SK-N-SH (cell line): ENCODE measurements around the gene USB1.

Experiments
- CHD2 ChIP-seq: fragments of 150-350 bp; IDR thresholded peaks from 2 replicates; pipeline ENCODE4 v1.6.1; 2018; ENCODE audit warnings: low read length; ENCODE audit not compliant: partially characterized antibody
- FOSL2 ChIP-seq: IDR thresholded peaks from 2 replicates; pipeline ENCODE4 v1.4.0; 2012; ENCODE audit warnings: low read depth, mild to moderate bottlenecking, moderate library complexity, borderline replicate concordance
- IRF3 ChIP-seq: fragments of 150-350 bp; IDR thresholded peaks from 2 replicates; pipeline ENCODE4 v1.6.1; 2016; ENCODE audit warnings: mild to moderate bottlenecking, low read depth, low read length
- MXI1 ChIP-seq: IDR thresholded peaks from 2 replicates; pipeline ENCODE4 v1.6.1; 2012; ENCODE audit warnings: mild to moderate bottlenecking, low read depth, low read length, improper control_type of control experiment
- NRF1 ChIP-seq: IDR thresholded peaks from 2 replicates; pipeline ENCODE4 v1.6.1; 2012; ENCODE audit warnings: low read depth, mild to moderate bottlenecking, low read length
- POLR2AphosphoS5 ChIP-seq: IDR thresholded peaks from 2 replicates; pipeline ENCODE4 v1.6.1; 2012; ENCODE audit warnings: low read depth, low read length
- YY1 ChIP-seq: IDR thresholded peaks from 2 replicates; pipeline ENCODE4 v1.4.0; 2012; ENCODE audit warnings: low read depth, mild to moderate bottlenecking
- TF ChIP-seq, protein P1 (sequence below): fragments of 200-600 bp; sonication (generic); IDR thresholded peaks from 2 replicates; pipeline ENCODE4 v1.6.1; 2017; ENCODE audit warnings: antibody characterized with exemption, mild to moderate bottlenecking, moderate library complexity
- TF ChIP-seq, protein P2 (sequence below): IDR thresholded peaks from 2 replicates; pipeline ENCODE4 v1.4.0; 2012; ENCODE audit warnings: low read depth, borderline replicate concordance
- TF ChIP-seq, protein P3 (sequence below): IDR thresholded peaks from 2 replicates; pipeline ENCODE4 v1.6.1; 2012; ENCODE audit warnings: mild to moderate bottlenecking, low read depth, low read length, moderate library complexity

- TF ChIP-seq, protein P1, sequence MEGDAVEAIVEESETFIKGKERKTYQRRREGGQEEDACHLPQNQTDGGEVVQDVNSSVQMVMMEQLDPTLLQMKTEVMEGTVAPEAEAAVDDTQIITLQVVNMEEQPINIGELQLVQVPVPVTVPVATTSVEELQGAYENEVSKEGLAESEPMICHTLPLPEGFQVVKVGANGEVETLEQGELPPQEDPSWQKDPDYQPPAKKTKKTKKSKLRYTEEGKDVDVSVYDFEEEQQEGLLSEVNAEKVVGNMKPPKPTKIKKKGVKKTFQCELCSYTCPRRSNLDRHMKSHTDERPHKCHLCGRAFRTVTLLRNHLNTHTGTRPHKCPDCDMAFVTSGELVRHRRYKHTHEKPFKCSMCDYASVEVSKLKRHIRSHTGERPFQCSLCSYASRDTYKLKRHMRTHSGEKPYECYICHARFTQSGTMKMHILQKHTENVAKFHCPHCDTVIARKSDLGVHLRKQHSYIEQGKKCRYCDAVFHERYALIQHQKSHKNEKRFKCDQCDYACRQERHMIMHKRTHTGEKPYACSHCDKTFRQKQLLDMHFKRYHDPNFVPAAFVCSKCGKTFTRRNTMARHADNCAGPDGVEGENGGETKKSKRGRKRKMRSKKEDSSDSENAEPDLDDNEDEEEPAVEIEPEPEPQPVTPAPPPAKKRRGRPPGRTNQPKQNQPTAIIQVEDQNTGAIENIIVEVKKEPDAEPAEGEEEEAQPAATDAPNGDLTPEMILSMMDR: no peak
- TF ChIP-seq POLR2AphosphoS5: no peak
- TF ChIP-seq, protein P2, sequence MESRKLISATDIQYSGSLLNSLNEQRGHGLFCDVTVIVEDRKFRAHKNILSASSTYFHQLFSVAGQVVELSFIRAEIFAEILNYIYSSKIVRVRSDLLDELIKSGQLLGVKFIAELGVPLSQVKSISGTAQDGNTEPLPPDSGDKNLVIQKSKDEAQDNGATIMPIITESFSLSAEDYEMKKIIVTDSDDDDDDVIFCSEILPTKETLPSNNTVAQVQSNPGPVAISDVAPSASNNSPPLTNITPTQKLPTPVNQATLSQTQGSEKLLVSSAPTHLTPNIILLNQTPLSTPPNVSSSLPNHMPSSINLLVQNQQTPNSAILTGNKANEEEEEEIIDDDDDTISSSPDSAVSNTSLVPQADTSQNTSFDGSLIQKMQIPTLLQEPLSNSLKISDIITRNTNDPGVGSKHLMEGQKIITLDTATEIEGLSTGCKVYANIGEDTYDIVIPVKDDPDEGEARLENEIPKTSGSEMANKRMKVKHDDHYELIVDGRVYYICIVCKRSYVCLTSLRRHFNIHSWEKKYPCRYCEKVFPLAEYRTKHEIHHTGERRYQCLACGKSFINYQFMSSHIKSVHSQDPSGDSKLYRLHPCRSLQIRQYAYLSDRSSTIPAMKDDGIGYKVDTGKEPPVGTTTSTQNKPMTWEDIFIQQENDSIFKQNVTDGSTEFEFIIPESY: no peak
- TF ChIP-seq IRF3: no peak
- TF ChIP-seq NRF1: no peak
- no peak for TF ChIP-seq MXI1
- no peak for TF ChIP-seq YY1
- TF ChIP-seq, protein P3, sequence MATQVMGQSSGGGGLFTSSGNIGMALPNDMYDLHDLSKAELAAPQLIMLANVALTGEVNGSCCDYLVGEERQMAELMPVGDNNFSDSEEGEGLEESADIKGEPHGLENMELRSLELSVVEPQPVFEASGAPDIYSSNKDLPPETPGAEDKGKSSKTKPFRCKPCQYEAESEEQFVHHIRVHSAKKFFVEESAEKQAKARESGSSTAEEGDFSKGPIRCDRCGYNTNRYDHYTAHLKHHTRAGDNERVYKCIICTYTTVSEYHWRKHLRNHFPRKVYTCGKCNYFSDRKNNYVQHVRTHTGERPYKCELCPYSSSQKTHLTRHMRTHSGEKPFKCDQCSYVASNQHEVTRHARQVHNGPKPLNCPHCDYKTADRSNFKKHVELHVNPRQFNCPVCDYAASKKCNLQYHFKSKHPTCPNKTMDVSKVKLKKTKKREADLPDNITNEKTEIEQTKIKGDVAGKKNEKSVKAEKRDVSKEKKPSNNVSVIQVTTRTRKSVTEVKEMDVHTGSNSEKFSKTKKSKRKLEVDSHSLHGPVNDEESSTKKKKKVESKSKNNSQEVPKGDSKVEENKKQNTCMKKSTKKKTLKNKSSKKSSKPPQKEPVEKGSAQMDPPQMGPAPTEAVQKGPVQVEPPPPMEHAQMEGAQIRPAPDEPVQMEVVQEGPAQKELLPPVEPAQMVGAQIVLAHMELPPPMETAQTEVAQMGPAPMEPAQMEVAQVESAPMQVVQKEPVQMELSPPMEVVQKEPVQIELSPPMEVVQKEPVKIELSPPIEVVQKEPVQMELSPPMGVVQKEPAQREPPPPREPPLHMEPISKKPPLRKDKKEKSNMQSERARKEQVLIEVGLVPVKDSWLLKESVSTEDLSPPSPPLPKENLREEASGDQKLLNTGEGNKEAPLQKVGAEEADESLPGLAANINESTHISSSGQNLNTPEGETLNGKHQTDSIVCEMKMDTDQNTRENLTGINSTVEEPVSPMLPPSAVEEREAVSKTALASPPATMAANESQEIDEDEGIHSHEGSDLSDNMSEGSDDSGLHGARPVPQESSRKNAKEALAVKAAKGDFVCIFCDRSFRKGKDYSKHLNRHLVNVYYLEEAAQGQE: no peak
- TF ChIP-seq CHD2: no peak
- no peak for TF ChIP-seq FOSL2
Measured at GRCh38 chr16:57981636-57982035, 19.6 kb upstream of the USB1 start.
